ENCODE data around the gene SYT4. TPM values are rescaled to one million over a fixed set of nuclear protein-coding genes. Genes with fewer than 3 reads are reported as not detected.

The SYT4 gene
- total RNA-seq, 1 donor from 2014 or later = 232 TPM

GRCh38 chr18:43276491-43276890 lies 799 bp downstream of the SYT4 start:
- H3K4me1 Mint-ChIP-seq (ENCODE audit: low read depth, unreplicated experiment) = peaks cover 28% of the 10 kb centered on the region
- no peak for TF ChIP-seq CTCF (IDR thresholded peaks at IDR 0.05; ENCODE audit: partially characterized antibody, unreplicated experiment)
- peak overlapping the region; percentile 93 for H3K4me3 Mint-ChIP-seq (ENCODE audit: unreplicated experiment)
- no peak for DNase-seq
- peaks cover 3% of the 10 kb centered on the region for H3K27me3 Mint-ChIP-seq (ENCODE audit: unreplicated experiment)
- peaks cover 9% of the 10 kb centered on the region for H3K9me3 Mint-ChIP-seq (ENCODE audit: unreplicated experiment)
- H3K36me3 Mint-ChIP-seq (ENCODE audit: unreplicated experiment) = no peaks in the 10 kb centered on the region
- H3K27ac Mint-ChIP-seq (ENCODE audit: unreplicated experiment) = peak overlapping the region; percentile 96

- H3K27ac Mint-ChIP-seq (ENCODE audit: unreplicated experiment) = peak overlapping the region; percentile 96
- no peak for DNase-seq
- peaks cover under 1% of the 10 kb centered on the region for H3K36me3 Mint-ChIP-seq (ENCODE audit: unreplicated experiment)
- H3K9me3 Mint-ChIP-seq (ENCODE audit: unreplicated experiment) = peaks cover 9% of the 10 kb centered on the region
- no peak for TF ChIP-seq CTCF (IDR thresholded peaks at IDR 0.05; ENCODE audit: partially characterized antibody, unreplicated experiment)
- H3K27me3 Mint-ChIP-seq (ENCODE audit: unreplicated experiment) = peaks cover 3% of the 10 kb centered on the region
- H3K4me1 Mint-ChIP-seq (ENCODE audit: low read depth, unreplicated experiment) = peaks cover 27% of the 10 kb centered on the region
- peak overlapping the region; percentile 93 for H3K4me3 Mint-ChIP-seq (ENCODE audit: unreplicated experiment)
These were observed 1.7 kb downstream of the SYT4 start for GRCh38 chr18:43275546-43275945.

- no peak for DNase-seq
- no peak for TF ChIP-seq CTCF (IDR thresholded peaks at IDR 0.05; ENCODE audit: partially characterized antibody, unreplicated experiment)
- no peak overlapping the region for H3K27ac Mint-ChIP-seq (ENCODE audit: unreplicated experiment)
- peaks cover 5% of the 10 kb centered on the region for H3K36me3 Mint-ChIP-seq (ENCODE audit: unreplicated experiment)
- H3K27me3 Mint-ChIP-seq (ENCODE audit: unreplicated experiment) = peaks cover 3% of the 10 kb centered on the region
- peaks cover 9% of the 10 kb centered on the region for H3K9me3 Mint-ChIP-seq (ENCODE audit: unreplicated experiment)
- peak overlapping the region; percentile 86 for H3K4me3 Mint-ChIP-seq (ENCODE audit: unreplicated experiment)
- peaks cover 27% of the 10 kb centered on the region for H3K4me1 Mint-ChIP-seq (ENCODE audit: low read depth, unreplicated experiment)
These were observed 2.8 kb downstream of the SYT4 start for GRCh38 chr18:43274526-43274925.

GRCh38 chr18:43271593-43272432 lies 5.5 kb downstream of the SYT4 start:
- peaks cover 5% of the 10 kb centered on the region for H3K36me3 Mint-ChIP-seq (ENCODE audit: unreplicated experiment)
- peaks cover 8% of the 10 kb centered on the region for H3K4me1 Mint-ChIP-seq (ENCODE audit: low read depth, unreplicated experiment)
- H3K4me3 Mint-ChIP-seq (ENCODE audit: unreplicated experiment) = peak overlapping the region; percentile 60
- TF ChIP-seq CTCF (IDR thresholded peaks at IDR 0.05; ENCODE audit: partially characterized antibody, unreplicated experiment) = peak; percentile 94
- no peaks in the 10 kb centered on the region for H3K9me3 Mint-ChIP-seq (ENCODE audit: unreplicated experiment)
- H3K27me3 Mint-ChIP-seq (ENCODE audit: unreplicated experiment) = no peaks in the 10 kb centered on the region
- H3K27ac Mint-ChIP-seq (ENCODE audit: unreplicated experiment) = no peak overlapping the region
- DNase-seq = no peak

GRCh38 chr18:43267818-43268217 lies 9.5 kb downstream of the SYT4 start:
- no peak for DNase-seq
- no peak overlapping the region for H3K27ac Mint-ChIP-seq (ENCODE audit: unreplicated experiment)
- no peaks in the 10 kb centered on the region for H3K4me1 Mint-ChIP-seq (ENCODE audit: low read depth, unreplicated experiment)
- no peak overlapping the region for H3K4me3 Mint-ChIP-seq (ENCODE audit: unreplicated experiment)
- H3K36me3 Mint-ChIP-seq (ENCODE audit: unreplicated experiment) = peaks cover 5% of the 10 kb centered on the region
- no peak for TF ChIP-seq CTCF (IDR thresholded peaks at IDR 0.05; ENCODE audit: partially characterized antibody, unreplicated experiment)
- no peaks in the 10 kb centered on the region for H3K27me3 Mint-ChIP-seq (ENCODE audit: unreplicated experiment)
- H3K9me3 Mint-ChIP-seq (ENCODE audit: unreplicated experiment) = peaks cover 4% of the 10 kb centered on the region

All from glutamatergic neuron (in vitro differentiated cells).